ENCODE measurements around the gene ROCK2. TPM values are rescaled to one million over a fixed set of nuclear protein-coding genes. Genes with fewer than 3 reads are reported as not detected.

The ROCK2 gene
- total and polyA plus RNA-seq, 2 of the 13 experiments (the other 11 are each of a cell fraction or from before 2014, with no cell fraction given): 38.1 to 119 TPM

- Histone ChIP-seq H3K27ac (ENCODE audit: extremely low read length, insufficient read depth, low read length) (peak overlapping the region; percentile 94), H3K4me2 (ENCODE audit: low read depth, low read length) (peak overlapping the region; percentile 86), H4K20me1 (ENCODE audit: insufficient read depth, low read length) (peaks cover 59% of the 10 kb centered on the region), H3K9me3 (ENCODE audit: low read length) (no peaks in the 10 kb centered on the region), H3K36me3 (replicated peaks in 1 of 2; ENCODE audit: control insufficient read depth in 1 of 2, insufficient read depth in 2 of 2, low read length in 2 of 2) (no peaks in the 10 kb centered on the region; a peak in 1 of 5 replicates), H3K27me3 (ENCODE audit: control insufficient read depth in 1 of 2, insufficient read depth in 2 of 2, low read length in 2 of 2) (no peaks in the 10 kb centered on the region; a peak in 1 of 5 replicates), H3K4me3 (replicated peaks in 1 of 3; ENCODE audit: insufficient read depth in 1 of 3, low read depth in 2 of 3, low read length in 3 of 3) (peak overlapping the region; percentile 72 to 96 (median 86)), H2AFZ (ENCODE audit: low read length) (no peak overlapping the region), H3K79me2 (ENCODE audit: insufficient read depth, low read length) (peaks cover 79% of the 10 kb centered on the region), H3K9ac (ENCODE audit: insufficient read depth, low read depth, low read length) (peak overlapping the region; percentile 99), H3K4me1 (ENCODE audit: insufficient read depth, low read length) (peaks cover 51% of the 10 kb centered on the region)
- BruUV-seq (replicated peaks): TSS peak; percentile 44
- ChIA-PET CTCF (ENCODE audit: low intra/inter-chr PET ratio, low total read pairs) (no interaction called here), POLR2A (interaction anchor here (0.5 to 8.4 kb wide), 17 partner anchors 8 to 210 kb away, joined by 3 to 465 read pairs (median 19); partner anchors contain the start of gene E2F6)
- in situ Hi-C loops (cut with HindIII; ENCODE audit: extremely low pct_ligation_motif_present, low pct_unique_long_range_greater_than_20kb) (loop anchor here (5.0 kb wide), 1 partner anchor 70 kb away; no protein-coding TSS in a partner anchor), intact Hi-C loops (cut with micrococcal nuclease; ENCODE audit: unreplicated experiment) (loop anchor here (1.0 to 10.0 kb wide), 4 partner anchors 28 to 208 kb away; a partner anchor contains a TSS)
- FAIRE-seq (peak; percentile 77), ATAC-seq (peak; percentile 67), DNase-seq (ENCODE audit: low spot score) (peak; percentile 94)
- under 1% methylated on average over 14 of the region's 14 CpGs for WGBS (ENCODE audit: low lambda C conversion rate)
- TF ChIP-seq ELF4 (CRISPR knock-in tag; IDR thresholded peaks at IDR 0.05; ENCODE audit: borderline replicate concordance) (peak; percentile 53; the same call in 1 of the 2 replicates), KDM1A (CRISPR knock-in tag; IDR thresholded peaks at IDR 0.05) (peak; percentile 54), RBM22 (optimal IDR thresholded peaks at IDR 0.05; ENCODE audit: low read length) (peak; percentile 78), HOXA3 (CRISPR knock-in tag; IDR thresholded peaks at IDR 0.05) (peak; percentile 39; the same call in 1 of the 2 replicates), ZNF792 (CRISPR knock-in tag; IDR thresholded peaks at IDR 0.05) (0 out of 2 replicates have a peak, but pooled peaks have one; percentile 70), PRPF4 (IDR thresholded peaks at IDR 0.05; ENCODE audit: low read depth, low read length, poor library complexity, severe bottlenecking) (peak; percentile 18), ZNF331 (CRISPR knock-in tag; IDR thresholded peaks at IDR 0.05) (peak; percentile 71), GATA4 (IDR thresholded peaks at IDR 0.05; ENCODE audit: borderline replicate concordance, low read depth) (peak; percentile 33; the same call in 1 of the 2 replicates), ZNF33B (CRISPR knock-in tag; IDR thresholded peaks at IDR 0.05) (no peak), ZNF75D (CRISPR knock-in tag; IDR thresholded peaks at IDR 0.05; ENCODE audit: borderline replicate concordance) (no peak), BCL6 (CRISPR knock-in tag; IDR thresholded peaks at IDR 0.05) (peak; percentile 75), ZNF546 (CRISPR knock-in tag; conservative IDR thresholded peaks at IDR 0.05) (no peak), PHF5A (CRISPR knock-in tag; IDR thresholded peaks at IDR 0.05; ENCODE audit: low read depth, unreplicated experiment) (no peak), ARID4A (CRISPR knock-in tag; IDR thresholded peaks at IDR 0.05; ENCODE audit: borderline replicate concordance) (peak; percentile 17), KLF16 (CRISPR knock-in tag; IDR thresholded peaks at IDR 0.05) (peak in 1 of 2 experiments; percentile 72; a peak in 1 of 4 replicates), POLR2A (IDR thresholded peaks at IDR 0.05; ENCODE audit: insufficient read depth in 1 of 2, low read depth in 2 of 2, low read length in 2 of 2) (peak; percentile 43 to 84), ZFP36L1 (CRISPR knock-in tag; IDR thresholded peaks at IDR 0.05) (peak; percentile 67; the same call in 1 of the 2 replicates), MIER3 (CRISPR knock-in tag; IDR thresholded peaks at IDR 0.05; ENCODE audit: borderline replicate concordance) (peak; percentile 67), LCORL (IDR thresholded peaks at IDR 0.05) (peak; percentile 57; the same call in 1 of the 2 replicates), LCORL (CRISPR knock-in tag; IDR thresholded peaks at IDR 0.05) (peak; percentile 72), KDM3A (CRISPR knock-in tag; IDR thresholded peaks at IDR 0.05; ENCODE audit: low read depth) (0 out of 2 replicates have a peak, but pooled peaks have one; percentile 24), DPF2 (CRISPR knock-in tag; IDR thresholded peaks at IDR 0.05; ENCODE audit: borderline replicate concordance, low read depth) (0 out of 2 replicates have a peak, but pooled peaks have one; percentile 4)
These were observed 1.7 kb downstream of the ROCK2 start for GRCh38 chr2:11342551-11343367.

All from HepG2 (cell line).